ENCODE results near the gene LRRC7.

DNA sequence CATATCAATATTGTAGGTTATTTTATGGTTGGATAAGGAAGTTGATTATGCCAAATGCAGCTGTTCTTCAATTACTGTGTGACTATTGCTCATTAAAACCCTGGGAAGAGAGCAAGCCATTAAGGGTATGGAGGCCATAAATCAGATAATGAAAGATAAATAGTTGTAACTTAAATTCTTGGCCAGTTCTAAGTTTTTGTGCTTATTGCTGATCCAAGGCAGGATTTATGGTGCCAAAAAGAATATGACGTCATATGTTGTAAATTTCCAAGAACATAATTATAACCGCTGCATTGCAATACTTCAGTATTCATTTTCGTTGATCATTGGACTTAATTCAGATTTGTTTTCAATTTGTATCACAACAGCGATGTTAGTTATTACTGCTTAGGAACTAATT lies 426.1 kb downstream of the LRRC7 start:
- TF ChIP-seq, protein P1, sequence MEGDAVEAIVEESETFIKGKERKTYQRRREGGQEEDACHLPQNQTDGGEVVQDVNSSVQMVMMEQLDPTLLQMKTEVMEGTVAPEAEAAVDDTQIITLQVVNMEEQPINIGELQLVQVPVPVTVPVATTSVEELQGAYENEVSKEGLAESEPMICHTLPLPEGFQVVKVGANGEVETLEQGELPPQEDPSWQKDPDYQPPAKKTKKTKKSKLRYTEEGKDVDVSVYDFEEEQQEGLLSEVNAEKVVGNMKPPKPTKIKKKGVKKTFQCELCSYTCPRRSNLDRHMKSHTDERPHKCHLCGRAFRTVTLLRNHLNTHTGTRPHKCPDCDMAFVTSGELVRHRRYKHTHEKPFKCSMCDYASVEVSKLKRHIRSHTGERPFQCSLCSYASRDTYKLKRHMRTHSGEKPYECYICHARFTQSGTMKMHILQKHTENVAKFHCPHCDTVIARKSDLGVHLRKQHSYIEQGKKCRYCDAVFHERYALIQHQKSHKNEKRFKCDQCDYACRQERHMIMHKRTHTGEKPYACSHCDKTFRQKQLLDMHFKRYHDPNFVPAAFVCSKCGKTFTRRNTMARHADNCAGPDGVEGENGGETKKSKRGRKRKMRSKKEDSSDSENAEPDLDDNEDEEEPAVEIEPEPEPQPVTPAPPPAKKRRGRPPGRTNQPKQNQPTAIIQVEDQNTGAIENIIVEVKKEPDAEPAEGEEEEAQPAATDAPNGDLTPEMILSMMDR (IDR thresholded peaks at IDR 0.05; ENCODE audit: low read length) = no peak
- no peak for TF ChIP-seq EZH2 (IDR thresholded peaks at IDR 0.05; ENCODE audit: borderline replicate concordance, low read length)
